Measurements from ENCODE around the gene SRM. TPM values are rescaled to one million over a fixed set of nuclear protein-coding genes. Genes with fewer than 3 reads are reported as not detected.

The SRM gene
- total and polyA plus RNA-seq, 2 donors (not counting 1 experiment from before 2014, with no cell fraction given): 38.9 to 79.2 TPM

GRCh38 chr1:11067716-11068599 lies 8.1 kb upstream of the SRM start:
- Mint-ChIP-seq H3K4me1 (peaks cover 4% of the 10 kb centered on the region), H3K4me3 (no peak overlapping the region), H3K27ac (no peak overlapping the region), H3K27me3 (no peaks in the 10 kb centered on the region), H3K9me3 (ENCODE audit: insufficient read depth) (no peaks in the 10 kb centered on the region)
- H3K9ac ChIP-seq (ENCODE audit: low read length): no peak overlapping the region
- no peak for TF ChIP-seq EZH2 (IDR thresholded peaks at IDR 0.05; ENCODE audit: borderline replicate concordance, insufficient read depth, low read depth, low read length, poor library complexity, severe bottlenecking)
- TF ChIP-seq CTCF (IDR thresholded peaks at IDR 0.05): no peak
- ChIA-PET POLR2A (no interaction called here), CTCF (no interaction called here)
- H3K4me3 ChIP-seq (ENCODE audit: control extremely low read depth in 1 of 5, extremely low read depth in 1 of 5, insufficient read depth in 1 of 5, low read depth in 2 of 5, low read length in 4 of 5): no peak overlapping the region
- no peak overlapping the region for H3K27ac ChIP-seq (ENCODE audit: low read length in 2 of 2)
- no peaks in the 10 kb centered on the region for H4K20me1 ChIP-seq (ENCODE audit: control insufficient read depth, insufficient read depth, low read length, poor library complexity, severe bottlenecking)
- H3K4me2 ChIP-seq (replicated peaks; ENCODE audit: low read depth, low read length, poor library complexity, severe bottlenecking): no peak overlapping the region
- WGBS (ENCODE audit: insufficient coverage): 92% methylated on average over 17 of the region's 18 CpGs
- H3K36me3 ChIP-seq (replicated peaks in 1 of 2; ENCODE audit: control extremely low read depth in 1 of 2, control insufficient read depth in 1 of 2, extremely low read depth in 1 of 2, insufficient read depth in 2 of 2, low read length in 1 of 2): peaks cover 4 to 65% of the 10 kb centered on the region in 2 experiments
- peaks cover 0 to 3% (median 0%) of the 10 kb centered on the region in 3 donors for H3K9me3 ChIP-seq (ENCODE audit: control extremely low read depth in 1 of 3, control insufficient read depth in 2 of 3, insufficient read depth in 1 of 3, low read length in 2 of 3)
- DNase-seq: no peak
- H3K27me3 ChIP-seq (replicated peaks in 1 of 4; ENCODE audit: control extremely low read depth in 1 of 4, control insufficient read depth in 3 of 4, insufficient read depth in 4 of 4, low read length in 3 of 4): no peaks in the 10 kb centered on the region
- H3K79me2 ChIP-seq (ENCODE audit: control insufficient read depth, insufficient read depth, low read length): peaks cover 3% of the 10 kb centered on the region
- no peaks in the 10 kb centered on the region for H3K4me1 ChIP-seq (ENCODE audit: control insufficient read depth in 2 of 2, insufficient read depth in 2 of 2, low read length in 2 of 2)
- intact Hi-C loops (cut with micrococcal nuclease): no loop called here
- no peak for ATAC-seq (ENCODE audit: low read depth)
- no peak overlapping the region for H2AFZ ChIP-seq (ENCODE audit: insufficient read depth, low read depth, low read length, poor library complexity, severe bottlenecking)

- ATAC-seq (ENCODE audit: low read depth) (no peak), DNase-seq (no peak)
- no peaks in the 10 kb centered on the region for H3K27me3 ChIP-seq (replicated peaks in 1 of 4; ENCODE audit: control extremely low read depth in 1 of 4, control insufficient read depth in 3 of 4, insufficient read depth in 4 of 4, low read length in 3 of 4)
- no peak overlapping the region for H3K27ac ChIP-seq (ENCODE audit: low read length in 2 of 2)
- peaks cover 0 to 3% (median 0%) of the 10 kb centered on the region in 3 donors for H3K9me3 ChIP-seq (ENCODE audit: control extremely low read depth in 1 of 3, control insufficient read depth in 2 of 3, insufficient read depth in 1 of 3, low read length in 2 of 3)
- peaks cover 8% of the 10 kb centered on the region for H3K79me2 ChIP-seq (ENCODE audit: control insufficient read depth, insufficient read depth, low read length)
- Mint-ChIP-seq H3K27me3 (no peaks in the 10 kb centered on the region), H3K27ac (no peak overlapping the region), H3K4me3 (no peak overlapping the region), H3K9me3 (ENCODE audit: insufficient read depth) (no peaks in the 10 kb centered on the region), H3K4me1 (peaks cover 11% of the 10 kb centered on the region)
- H3K9ac ChIP-seq (ENCODE audit: low read length): no peak overlapping the region
- intact Hi-C loops (cut with micrococcal nuclease): no loop called here
- peaks cover 4 to 45% of the 10 kb centered on the region in 2 experiments for H3K36me3 ChIP-seq (replicated peaks in 1 of 2; ENCODE audit: control extremely low read depth in 1 of 2, control insufficient read depth in 1 of 2, extremely low read depth in 1 of 2, insufficient read depth in 2 of 2, low read length in 1 of 2)
- H3K4me3 ChIP-seq (ENCODE audit: control extremely low read depth in 1 of 5, extremely low read depth in 1 of 5, insufficient read depth in 1 of 5, low read depth in 2 of 5, low read length in 4 of 5): no peak overlapping the region
- ChIA-PET POLR2A (no interaction called here), CTCF (no interaction called here)
- peaks cover 4% of the 10 kb centered on the region in 2 donors for H3K4me1 ChIP-seq (ENCODE audit: control insufficient read depth in 2 of 2, insufficient read depth in 2 of 2, low read length in 2 of 2)
- WGBS (ENCODE audit: insufficient coverage): no CpG with 5 or more reads among the region's 1 CpG
- no peak for TF ChIP-seq CTCF (IDR thresholded peaks at IDR 0.05)
- TF ChIP-seq EZH2 (IDR thresholded peaks at IDR 0.05; ENCODE audit: borderline replicate concordance, insufficient read depth, low read depth, low read length, poor library complexity, severe bottlenecking): no peak
- no peak overlapping the region for H2AFZ ChIP-seq (ENCODE audit: insufficient read depth, low read depth, low read length, poor library complexity, severe bottlenecking)
- no peaks in the 10 kb centered on the region for H4K20me1 ChIP-seq (ENCODE audit: control insufficient read depth, insufficient read depth, low read length, poor library complexity, severe bottlenecking)
- H3K4me2 ChIP-seq (replicated peaks; ENCODE audit: low read depth, low read length, poor library complexity, severe bottlenecking): no peak overlapping the region
Measured at GRCh38 chr1:11065796-11066195, 6.0 kb upstream of the SRM start.
